A673 (cell line): ENCODE measurements around the gene NEDD4L. TPM values are rescaled to one million over a fixed set of nuclear protein-coding genes. Genes with fewer than 3 reads are reported as not detected.

Experiments used
- BruUV-seq: library from RNA; stranded (reverse); fragments of 400-500 nt; replicated peaks from 2 replicates; lab custom pipeline; 2021; lab: Mats Ljungman, UMichigan
- CTCF ChIA-PET: fragments of 300-600 bp; sonication (Branson Sonifier 250); formaldehyde crosslinking; loops from one replicate; lab custom pipeline; 2022; ENCODE audit warnings: antibody characterized with exemption; lab: Charles Lee
- POLR2A ChIA-PET: fragments of 300-600 bp; sonication (Branson Sonifier 250); formaldehyde crosslinking; loops from one replicate; lab custom pipeline; 2022; ENCODE audit warnings: antibody characterized with exemption; ENCODE audit not compliant: low non-redundant PET; lab: Charles Lee
- DNase-seq: peaks from one replicate; pipeline ENCODE4 v3.0.0-alpha.2; 2015; ENCODE audit warnings: low spot score
- H3K27ac ChIP-seq: fragments of 200-600 bp; sonication (generic); 2 replicates; pipeline ENCODE4 v1.5.1; 2016; ENCODE audit warnings: mixed run types, low read depth, mild to moderate bottlenecking, mixed read lengths, antibody characterized with exemption, low read length; ENCODE audit not compliant: poor library complexity, severe bottlenecking
- H3K27me3 ChIP-seq: fragments of 200-600 bp; sonication (generic); replicated peaks from 2 replicates; pipeline ENCODE4 v1.6.1; 2017; ENCODE audit warnings: mixed run types, low read depth, mild to moderate bottlenecking, mixed read lengths, antibody characterized with exemption, low read length; ENCODE audit not compliant: insufficient read depth, poor library complexity
- H3K36me3 ChIP-seq: fragments of 200-600 bp; sonication (generic); 2 replicates; pipeline ENCODE4 v1.6.1; 2016; ENCODE audit warnings: mixed run types, mild to moderate bottlenecking, mixed read lengths, antibody characterized with exemption, low read length; ENCODE audit not compliant: insufficient read depth, poor library complexity, severe bottlenecking
- H3K4me1 ChIP-seq: fragments of 200-600 bp; sonication (generic); 2 replicates; pipeline ENCODE4 v1.6.1; 2017; ENCODE audit warnings: mixed run types, mild to moderate bottlenecking, mixed read lengths, antibody characterized with exemption, low read length; ENCODE audit not compliant: insufficient read depth, poor library complexity, severe bottlenecking
- H3K4me3 ChIP-seq: fragments of 200-600 bp; sonication (generic); 2 replicates; pipeline ENCODE4 v1.5.1; 2016; ENCODE audit warnings: low read depth, mixed run types, mild to moderate bottlenecking, mixed read lengths, low read length; ENCODE audit not compliant: poor library complexity, severe bottlenecking
- H3K9me3 ChIP-seq: fragments of 200-600 bp; sonication (generic); 2 replicates; pipeline ENCODE4 v1.6.1; 2016; ENCODE audit warnings: mixed run types, low read depth, mild to moderate bottlenecking, mixed read lengths, antibody characterized with exemption, low read length; ENCODE audit not compliant: poor library complexity, severe bottlenecking
- CTCF ChIP-seq: fragments of 300-800, 200-600 bp; sonication (generic); conservative IDR thresholded peaks from 2 replicates; pipeline ENCODE4 v1.5.1; 2017; ENCODE audit warnings: low read depth, mild to moderate bottlenecking, antibody characterized with exemption, low read length, moderate library complexity, mixed read lengths
- EZH2 ChIP-seq: fragments of 200-600 bp; sonication (generic); IDR thresholded peaks from 2 replicates; pipeline ENCODE4 v1.6.1; 2017; ENCODE audit warnings: borderline replicate concordance, low read depth, mild to moderate bottlenecking, mixed read lengths, antibody characterized with exemption, low read length; ENCODE audit not compliant: poor library complexity, severe bottlenecking
- intact Hi-C: fragments of 100-400 bp; cut with micrococcal nuclease; formaldehyde crosslinking; loops from one replicate; pipeline ENCODE4 v1.10.0; 2022; ENCODE audit not compliant: unreplicated experiment
- total RNA-seq: library from RNA; stranded (reverse); gene quantifications from 2 replicates; pipeline ENCODE4 v1.2.3, GENCODE V29; 2021

NEDD4L gene
- total RNA-seq, 1 experiment from 2014 or later = 15.3 TPM

- Histone ChIP-seq H3K4me3 (no peak overlapping the region), H3K4me1 (no peaks in the 10 kb centered on the region), H3K36me3 (no peaks in the 10 kb centered on the region), H3K9me3 (no peaks in the 10 kb centered on the region), H3K27me3 (no peaks in the 10 kb centered on the region), H3K27ac (no peak overlapping the region)
- BruUV-seq = no TSS peak
- CTCF ChIA-PET = no interaction called here
- DNase-seq = no peak
- POLR2A ChIA-PET = no interaction called here
- TF ChIP-seq CTCF = no peak
- TF ChIP-seq EZH2 = no peak
- intact Hi-C loops = no loop called here
These were observed 173.0 kb downstream of the NEDD4L start for GRCh38 chr18:58217052-58217451.

GRCh38 chr18:58218117-58218516 is 174.1 kb downstream of the NEDD4L start:
- Histone ChIP-seq H3K9me3 (no peaks in the 10 kb centered on the region), H3K4me1 (no peaks in the 10 kb centered on the region), H3K36me3 (no peaks in the 10 kb centered on the region), H3K27me3 (no peaks in the 10 kb centered on the region), H3K4me3 (no peak overlapping the region), H3K27ac (no peak overlapping the region)
- ChIA-PET POLR2A (no interaction called here), CTCF (no interaction called here)
- intact Hi-C loops = no loop called here
- no TSS peak for BruUV-seq
- TF ChIP-seq EZH2 (no peak), CTCF (no peak)
- no peak for DNase-seq

- CTCF ChIA-PET = no interaction called here
- POLR2A ChIA-PET = no interaction called here
- H3K4me3 ChIP-seq = no peak overlapping the region
- H3K27ac ChIP-seq = no peak overlapping the region
- DNase-seq = no peak
- no peaks in the 10 kb centered on the region for H3K36me3 ChIP-seq
- intact Hi-C loops = no loop called here
- no peaks in the 10 kb centered on the region for H3K4me1 ChIP-seq
- no peaks in the 10 kb centered on the region for H3K9me3 ChIP-seq
- H3K27me3 ChIP-seq = no peaks in the 10 kb centered on the region
- no peak for TF ChIP-seq CTCF
- TF ChIP-seq EZH2 = no peak
- BruUV-seq = no TSS peak
These were observed 177.2 kb downstream of the NEDD4L start for GRCh38 chr18:58221060-58221725.
